Activated CD8-positive, alpha-beta T cell treated with anti-CD3 and anti-CD28 coated beads for 36 hours (primary cell): ENCODE measurements around the gene YTHDC1. TPM values are rescaled to one million over a fixed set of nuclear protein-coding genes. Genes with fewer than 3 reads are reported as not detected.

Experiments used
- ATAC-seq: fragments of 200-7000 bp; cut with Tn5 transposase; one replicate; pipeline ENCODE4 v1.10.0; 2021; ENCODE audit warnings: mild to moderate bottlenecking, moderate library complexity
- CTCF ChIA-PET: fragments of 350-600 bp; sonication (Branson Sonifier 250); formaldehyde crosslinking; loops from one replicate; lab custom pipeline; 2021; ENCODE audit warnings: antibody characterized with exemption; lab: Charles Lee
- POLR2A ChIA-PET: fragments of 350-600 bp; sonication (Branson Sonifier 250); formaldehyde crosslinking; loops from one replicate; lab custom pipeline; 2021; ENCODE audit warnings: antibody characterized with exemption; lab: Charles Lee
- DNase-seq: peaks from one replicate; pipeline ENCODE4 v3.0.0-alpha.2; 2020
- H3K27ac Mint-ChIP-seq: one replicate; pipeline ENCODE4 v1.8.0; 2021; ENCODE audit warnings: mild to moderate bottlenecking, mixed read lengths
- H3K27me3 Mint-ChIP-seq: one replicate; pipeline ENCODE4 v1.8.0; 2021; ENCODE audit warnings: mixed read lengths
- H3K36me3 Mint-ChIP-seq: one replicate; pipeline ENCODE4 v1.8.0; 2021; ENCODE audit warnings: low read depth, mixed read lengths
- H3K4me1 Mint-ChIP-seq: one replicate; pipeline ENCODE4 v1.8.0; 2021; ENCODE audit warnings: low read depth, mixed read lengths
- H3K4me3 Mint-ChIP-seq: one replicate; pipeline ENCODE4 v1.8.0; 2021; ENCODE audit warnings: mild to moderate bottlenecking, moderate library complexity, mixed read lengths
- H3K9me3 Mint-ChIP-seq: one replicate; pipeline ENCODE4 v1.8.0; 2021; ENCODE audit warnings: mixed read lengths
- intact Hi-C: fragments of 100-400 bp; cut with micrococcal nuclease; formaldehyde crosslinking; loops from one replicate; pipeline ENCODE4 v1.10.0; 2022
- total RNA-seq, 2 experiments: library from RNA; stranded (reverse); gene quantifications; one replicate each; pipeline ENCODE4 v1.2.3, GENCODE V29; 2021
- TF ChIP-seq, protein P1 (sequence below): fragments of 200-600 bp; IDR thresholded peaks from one replicate; pipeline ENCODE4 v1.8.0; 2022; ENCODE audit warnings: antibody characterized with exemption, mild to moderate bottlenecking

YTHDC1 gene
- total RNA-seq, 2 experiments from 2014 or later: 74.7 to 75.4 TPM

DNA sequence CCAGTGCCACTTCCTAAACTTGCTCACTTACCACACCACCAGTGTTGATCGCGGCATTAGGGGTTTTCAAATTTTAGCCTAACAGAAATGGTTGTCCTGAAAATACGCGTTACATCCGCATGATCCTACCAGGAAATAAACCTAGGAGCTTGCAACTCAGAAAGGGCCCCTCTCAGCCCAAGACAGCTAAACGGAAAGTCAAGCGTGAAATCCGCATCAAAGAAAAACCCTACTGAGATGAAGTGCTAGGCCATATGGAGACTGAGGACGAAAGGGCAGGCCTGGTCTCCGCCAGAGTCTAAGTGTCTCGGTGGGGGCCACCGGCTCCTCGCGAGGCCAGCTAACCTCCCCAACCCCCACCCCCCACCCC, 626 bp downstream of the YTHDC1 start:
- no peaks in the 10 kb centered on the region for H3K9me3 Mint-ChIP-seq
- H3K36me3 Mint-ChIP-seq: peaks cover 19% of the 10 kb centered on the region
- CTCF ChIA-PET: interaction anchor here (1.1 kb wide), 1 partner anchor 77 kb away, joined by 4 read pairs; no protein-coding TSS in a partner anchor

DNA sequence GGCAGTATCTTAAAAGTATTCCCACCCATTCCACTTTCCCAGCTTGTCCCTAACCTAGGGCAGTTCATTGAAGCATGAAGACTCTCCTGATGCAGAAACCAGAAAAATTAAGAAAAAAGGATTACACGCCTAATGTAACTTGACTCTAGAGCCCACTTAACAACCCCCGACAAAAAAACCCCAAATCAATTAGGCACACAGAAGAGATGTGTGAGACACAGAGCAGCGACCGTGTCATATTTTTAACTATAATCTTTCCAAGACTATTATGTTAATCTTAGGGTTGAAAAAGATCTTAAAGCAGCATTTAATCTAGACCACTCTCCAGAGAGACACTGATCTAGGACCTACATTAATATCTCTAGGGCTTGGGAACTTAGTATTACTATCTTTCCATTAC, 1.3 kb downstream of the YTHDC1 start:
- H3K27me3 Mint-ChIP-seq: no peaks in the 10 kb centered on the region
- POLR2A ChIA-PET: interaction anchor here (0.6 kb wide), 1 partner anchor 17 kb away, joined by 3 read pairs; no protein-coding TSS in a partner anchor
- intact Hi-C loops: no loop called here
- no peak for ATAC-seq
- no peaks in the 10 kb centered on the region for H3K9me3 Mint-ChIP-seq
- H3K36me3 Mint-ChIP-seq: peaks cover 19% of the 10 kb centered on the region
- TF ChIP-seq, protein P1, sequence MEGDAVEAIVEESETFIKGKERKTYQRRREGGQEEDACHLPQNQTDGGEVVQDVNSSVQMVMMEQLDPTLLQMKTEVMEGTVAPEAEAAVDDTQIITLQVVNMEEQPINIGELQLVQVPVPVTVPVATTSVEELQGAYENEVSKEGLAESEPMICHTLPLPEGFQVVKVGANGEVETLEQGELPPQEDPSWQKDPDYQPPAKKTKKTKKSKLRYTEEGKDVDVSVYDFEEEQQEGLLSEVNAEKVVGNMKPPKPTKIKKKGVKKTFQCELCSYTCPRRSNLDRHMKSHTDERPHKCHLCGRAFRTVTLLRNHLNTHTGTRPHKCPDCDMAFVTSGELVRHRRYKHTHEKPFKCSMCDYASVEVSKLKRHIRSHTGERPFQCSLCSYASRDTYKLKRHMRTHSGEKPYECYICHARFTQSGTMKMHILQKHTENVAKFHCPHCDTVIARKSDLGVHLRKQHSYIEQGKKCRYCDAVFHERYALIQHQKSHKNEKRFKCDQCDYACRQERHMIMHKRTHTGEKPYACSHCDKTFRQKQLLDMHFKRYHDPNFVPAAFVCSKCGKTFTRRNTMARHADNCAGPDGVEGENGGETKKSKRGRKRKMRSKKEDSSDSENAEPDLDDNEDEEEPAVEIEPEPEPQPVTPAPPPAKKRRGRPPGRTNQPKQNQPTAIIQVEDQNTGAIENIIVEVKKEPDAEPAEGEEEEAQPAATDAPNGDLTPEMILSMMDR: no peak
- peak overlapping the region; percentile 86 for H3K4me3 Mint-ChIP-seq
- peak overlapping the region; percentile 99 for H3K27ac Mint-ChIP-seq
- peaks cover 42% of the 10 kb centered on the region for H3K4me1 Mint-ChIP-seq
- no peak for DNase-seq
- CTCF ChIA-PET: no interaction called here

More for the DNA sequence above, 626 bp downstream of the YTHDC1 start:
- ATAC-seq (peak; percentile 12), DNase-seq (no peak)
- Mint-ChIP-seq H3K27me3 (no peaks in the 10 kb centered on the region), H3K4me1 (peaks cover 36% of the 10 kb centered on the region), H3K4me3 (peak overlapping the region; percentile 86), H3K27ac (peak overlapping the region; percentile 99)
- TF ChIP-seq, protein P1: no peak
- POLR2A ChIA-PET: no interaction called here
- intact Hi-C loops: no loop called here

DNA sequence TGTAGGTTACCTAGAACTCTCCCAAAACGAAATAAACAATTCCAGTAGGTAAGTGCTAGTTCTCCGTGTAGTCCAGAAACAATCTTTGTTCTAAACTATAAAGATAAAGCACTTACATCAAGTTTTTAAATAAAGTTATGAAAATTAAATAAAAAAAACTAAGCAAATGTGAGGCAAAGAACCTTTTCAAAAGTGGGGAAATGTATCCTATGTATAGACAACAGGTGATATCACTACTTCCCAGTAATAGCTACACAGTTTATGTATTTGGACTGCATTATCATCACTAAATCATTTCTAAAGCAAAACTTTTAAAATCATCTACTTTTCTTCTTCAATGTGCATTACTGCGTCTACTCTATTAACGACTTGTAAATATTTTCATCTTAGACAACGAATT, 2.0 kb downstream of the YTHDC1 start:
- Mint-ChIP-seq H3K4me1 (peaks cover 43% of the 10 kb centered on the region), H3K36me3 (peaks cover 19% of the 10 kb centered on the region), H3K9me3 (no peaks in the 10 kb centered on the region), H3K4me3 (peak overlapping the region; percentile 86), H3K27ac (peak overlapping the region; percentile 99), H3K27me3 (no peaks in the 10 kb centered on the region)
- ChIA-PET CTCF (interaction anchor here (1.5 to 1.8 kb wide), 2 partner anchors 27 to 76 kb away, joined by 4 to 6 read pairs; no protein-coding TSS in a partner anchor), POLR2A (interaction anchor here (0.6 kb wide), 1 partner anchor 18 kb away, joined by 3 read pairs; no protein-coding TSS in a partner anchor)
- intact Hi-C loops: no loop called here
- TF ChIP-seq, protein P1: no peak
- DNase-seq: no peak
- ATAC-seq: no peak

DNA sequence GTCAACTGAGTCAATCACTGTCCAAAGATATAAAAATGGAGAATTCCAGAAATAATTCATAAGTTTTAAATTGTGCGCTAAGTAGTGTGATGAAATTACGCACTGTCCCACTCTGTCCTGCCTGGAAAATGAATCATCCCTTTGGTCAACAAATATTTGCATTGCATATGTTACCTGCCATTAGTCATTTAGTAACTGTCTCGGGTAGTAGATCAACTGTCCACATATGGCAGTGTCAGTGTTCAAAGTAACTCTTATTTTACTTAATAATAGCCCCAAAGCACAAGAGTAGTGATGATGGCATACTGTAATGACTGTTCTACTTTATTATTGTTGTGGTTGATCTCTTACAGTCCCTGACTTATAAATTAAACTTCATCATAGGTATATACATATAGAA, 3.4 kb downstream of the YTHDC1 start:
- ChIA-PET POLR2A (no interaction called here), CTCF (interaction anchor here (1.1 to 1.8 kb wide), 3 partner anchors 29 to 75 kb away, joined by 3 to 6 read pairs (median 4); no protein-coding TSS in a partner anchor)
- Mint-ChIP-seq H3K4me3 (no peak overlapping the region), H3K27me3 (no peaks in the 10 kb centered on the region), H3K4me1 (peaks cover 51% of the 10 kb centered on the region), H3K36me3 (peaks cover 24% of the 10 kb centered on the region), H3K9me3 (no peaks in the 10 kb centered on the region), H3K27ac (peak overlapping the region; percentile 7)
- no peak for DNase-seq
- TF ChIP-seq, protein P1: no peak
- no peak for ATAC-seq
- intact Hi-C loops: no loop called here

DNA sequence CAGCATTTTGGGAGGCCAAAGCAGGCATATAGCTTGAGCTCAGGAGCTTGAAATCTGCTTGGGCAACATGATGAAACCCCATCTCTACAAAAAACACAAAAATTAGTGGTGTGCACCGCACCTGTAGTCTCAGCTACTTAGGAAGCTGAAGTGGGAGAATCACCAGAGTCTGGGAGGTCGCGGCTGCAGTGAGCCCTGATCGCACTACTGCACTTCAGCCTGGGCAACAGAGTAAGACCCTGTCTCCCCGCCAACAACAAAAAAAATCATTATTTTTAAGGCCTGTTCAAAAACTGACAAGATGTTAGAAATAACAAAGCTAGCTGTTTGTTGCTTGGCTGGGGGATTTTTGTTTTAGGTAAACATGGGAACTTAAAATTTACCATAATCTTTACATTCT, 5.1 kb downstream of the YTHDC1 start:
- TF ChIP-seq, protein P1: no peak
- intact Hi-C loops: no loop called here
- POLR2A ChIA-PET: interaction anchor here (0.9 kb wide), 1 partner anchor 12 kb away, joined by 3 read pairs; no protein-coding TSS in a partner anchor

More for the DNA sequence above, 5.1 kb downstream of the YTHDC1 start:
- Mint-ChIP-seq H3K4me1 (peaks cover 63% of the 10 kb centered on the region), H3K27me3 (no peaks in the 10 kb centered on the region), H3K36me3 (peaks cover 23% of the 10 kb centered on the region), H3K4me3 (no peak overlapping the region), H3K27ac (peak overlapping the region; percentile 18), H3K9me3 (no peaks in the 10 kb centered on the region)
- CTCF ChIA-PET: interaction anchor here (0.9 to 2.9 kb wide), 3 partner anchors 12 to 73 kb away, joined by 3 to 11 read pairs (median 10); no protein-coding TSS in a partner anchor
- DNase-seq: no peak
- no peak for ATAC-seq
